Midbrain (tissue), 1 donor: ENCODE data around the gene SAXO2.
"Not testable (repeated sequence)": the region's sequence is repeated elsewhere in the genome, so short reads cannot be mapped to it uniquely, and the experiment has no call there.

ENCODE experiments used
- DNase-seq: peaks from one replicate; lab custom pipeline; 2025; lab: John Stamatoyannopoulos, UW

Gene SAXO2

DNA sequence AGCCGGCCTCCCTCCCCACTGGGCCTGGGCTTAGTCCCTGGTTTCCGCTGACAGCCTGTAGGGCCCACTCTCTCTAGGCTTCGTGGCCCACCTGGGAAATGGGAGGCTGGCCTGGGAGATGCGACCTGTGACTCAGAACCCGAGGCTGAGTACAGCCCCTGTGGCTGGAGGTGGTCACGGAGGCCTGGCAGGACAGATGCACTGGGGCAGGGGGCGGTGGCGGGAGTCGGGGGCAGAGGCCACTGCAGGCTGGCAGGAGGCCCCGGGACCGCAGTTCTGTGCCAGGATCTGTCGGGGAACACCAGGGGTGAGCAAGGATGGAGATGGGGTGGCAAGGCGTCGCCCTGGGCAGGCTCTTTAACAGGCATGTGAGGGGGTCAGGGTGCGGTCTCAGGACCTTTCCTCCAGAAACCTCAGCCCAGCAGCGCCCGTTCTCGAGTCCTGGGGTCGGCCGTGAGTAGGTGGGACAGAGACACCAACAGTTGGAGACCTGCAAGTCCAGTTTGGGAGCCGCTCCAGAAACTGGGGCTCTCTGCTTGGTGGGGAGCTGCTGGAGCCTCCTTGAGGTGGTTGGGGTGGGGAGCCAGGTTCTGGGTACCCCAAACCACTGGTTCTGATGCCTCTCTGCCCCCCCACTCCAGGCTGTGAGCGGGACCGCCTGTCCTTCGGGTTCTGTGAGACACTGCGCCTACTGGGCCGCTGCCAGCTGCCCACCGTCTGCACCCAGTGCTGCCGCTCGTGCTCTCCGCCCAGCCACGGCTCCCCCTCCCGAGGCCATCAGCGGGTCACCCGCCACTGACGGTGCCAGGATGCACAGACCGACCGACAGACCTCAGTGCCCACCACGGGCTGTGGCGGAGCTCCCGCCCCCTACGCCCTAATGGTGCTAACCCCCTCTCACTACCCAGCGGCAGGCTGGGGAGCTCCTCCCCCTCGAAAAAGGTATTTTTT is 71.3 kb downstream of the SAXO2 start:
- DNase-seq, result not testable (repeated sequence)
